G401.6 (cell line): ENCODE results near the gene RBM33.

ENCODE experiments used
- FAIRE-seq: peaks from 2 replicates; lab custom pipeline; 2012; peaks lifted over from hg19 to GRCh38; lab: Jason Lieb, UNC

RBM33 gene

GRCh38 chr7:155773531-155773930 lies 129.1 kb downstream of the RBM33 start:
- FAIRE-seq: no peak

DNA sequence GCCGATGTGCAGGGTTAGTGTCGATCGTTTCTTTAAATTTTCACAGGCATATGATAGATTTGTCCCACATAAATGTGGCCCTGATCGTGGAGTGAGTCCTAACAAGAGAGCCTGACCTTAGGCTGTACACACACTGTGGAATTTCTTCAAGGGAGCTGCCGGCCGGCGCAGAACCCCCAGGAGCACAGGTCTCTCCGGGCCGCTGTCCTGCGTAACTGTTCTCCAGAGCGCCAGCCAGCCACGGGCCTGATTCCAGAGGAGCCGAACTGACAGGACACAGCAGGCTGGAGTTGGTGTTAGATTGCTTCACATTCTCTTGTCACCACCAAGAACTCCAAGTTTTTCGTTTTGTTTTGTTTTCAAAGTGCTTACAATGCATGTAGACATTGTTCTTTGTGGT lies 130.5 kb downstream of the RBM33 start:
- no peak for FAIRE-seq

DNA sequence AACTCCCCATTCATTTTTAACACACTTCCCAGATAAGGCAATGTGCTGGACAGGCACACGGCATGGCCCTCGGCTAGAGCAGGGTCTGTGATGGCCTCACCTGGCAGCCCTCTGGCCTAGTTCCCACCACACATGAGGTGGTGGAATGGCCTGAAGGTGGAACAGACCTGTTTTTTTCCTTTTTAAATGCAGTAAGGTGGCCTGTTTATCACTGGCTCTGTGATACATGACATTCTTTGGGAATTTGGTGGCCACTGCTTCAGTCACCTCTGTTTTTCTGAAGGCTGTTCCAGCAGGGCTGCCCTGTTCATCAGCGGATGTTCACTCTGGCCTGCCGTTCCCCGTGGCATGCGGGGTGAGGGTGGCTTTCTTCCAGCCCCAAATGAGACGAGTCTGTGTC lies 131.2 kb downstream of the RBM33 start:
- no peak for FAIRE-seq

- no peak for FAIRE-seq
Observed at GRCh38 chr7:155776606-155777005, 132.1 kb downstream of the RBM33 start.

DNA sequence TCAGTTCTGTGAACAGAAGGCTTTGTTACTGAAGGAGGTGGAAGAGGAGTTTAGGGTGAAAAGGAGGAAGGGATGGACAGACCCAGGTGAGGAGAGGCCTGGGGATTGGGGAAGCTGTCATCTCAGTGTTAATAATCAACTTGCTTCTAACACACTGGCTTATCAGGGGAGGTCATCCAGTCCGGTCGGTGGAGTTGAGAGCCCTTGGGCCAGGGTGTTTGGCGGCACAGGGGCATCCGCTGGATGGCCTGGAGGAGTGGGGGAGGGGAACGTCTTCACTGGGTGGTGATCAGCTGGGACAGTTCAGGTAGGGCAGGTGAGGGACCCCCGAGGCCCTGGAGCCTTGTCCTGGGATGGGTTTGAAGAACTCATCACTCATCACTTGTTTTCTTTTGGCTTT lies 133.9 kb downstream of the RBM33 start:
- FAIRE-seq: no peak

DNA sequence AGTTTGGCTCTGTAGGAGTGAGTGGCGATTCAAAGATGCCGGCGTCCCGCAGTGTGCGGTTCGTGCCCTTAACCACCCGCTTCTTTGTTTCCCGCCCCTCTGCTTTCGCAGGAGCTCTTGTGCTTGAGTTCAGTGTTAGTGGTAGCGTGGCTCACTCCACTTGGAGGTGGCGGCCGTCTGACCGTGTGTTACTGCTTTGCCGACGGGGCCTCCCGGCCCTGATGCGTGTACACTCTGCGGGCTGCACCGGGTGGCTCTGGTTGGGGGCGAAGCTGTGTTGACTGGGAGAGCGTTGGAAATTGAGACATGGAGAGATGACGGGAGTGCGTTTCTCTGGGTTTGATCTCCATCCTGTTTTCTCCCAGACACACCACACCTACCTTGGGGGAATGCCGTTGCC lies 136.4 kb downstream of the RBM33 start:
- FAIRE-seq: no peak

DNA sequence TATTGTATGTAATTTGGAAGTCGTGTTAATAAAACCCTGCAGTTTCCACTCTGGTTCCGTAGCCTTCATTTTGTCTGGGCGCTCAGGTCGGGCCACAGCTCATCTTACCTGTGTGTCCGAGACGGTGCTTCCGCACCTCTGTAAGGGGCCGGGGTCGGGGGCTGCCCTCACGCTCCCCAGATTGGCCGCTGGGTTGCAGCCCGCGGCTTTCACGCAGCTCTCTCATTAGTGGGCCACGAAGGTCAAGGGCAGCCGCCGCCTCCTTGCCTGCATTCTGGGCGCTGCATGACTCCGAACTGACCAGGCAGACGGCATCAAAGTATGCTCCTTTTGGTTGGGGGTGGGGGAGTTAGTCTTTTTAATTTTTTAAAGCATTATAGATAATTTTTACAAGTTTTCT lies 137.0 kb downstream of the RBM33 start:
- no peak for FAIRE-seq

- no peak for FAIRE-seq
Observed at GRCh38 chr7:155782466-155782865, 138.0 kb downstream of the RBM33 start.

DNA sequence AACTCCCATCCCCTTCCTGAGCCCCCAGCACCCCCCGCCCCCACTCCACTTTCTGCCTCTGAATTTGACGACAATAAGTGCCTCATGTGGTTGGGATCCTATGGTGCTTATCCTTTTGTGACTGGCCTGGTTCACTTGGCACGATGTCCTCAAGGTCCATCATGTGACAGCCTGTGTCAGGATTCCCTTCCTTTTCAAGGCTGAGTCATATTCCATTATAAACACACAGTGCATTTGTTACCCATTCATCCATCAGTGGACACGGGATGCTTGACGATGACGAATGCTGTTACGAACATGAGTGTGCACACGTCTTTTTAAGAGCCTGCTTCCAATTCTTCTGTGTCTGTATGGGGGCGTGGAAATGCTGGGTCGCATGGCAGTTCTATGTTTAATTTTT lies 141.1 kb downstream of the RBM33 start:
- no peak for FAIRE-seq

- FAIRE-seq: no peak
Observed at GRCh38 chr7:155786491-155786890, 142.0 kb downstream of the RBM33 start.

DNA sequence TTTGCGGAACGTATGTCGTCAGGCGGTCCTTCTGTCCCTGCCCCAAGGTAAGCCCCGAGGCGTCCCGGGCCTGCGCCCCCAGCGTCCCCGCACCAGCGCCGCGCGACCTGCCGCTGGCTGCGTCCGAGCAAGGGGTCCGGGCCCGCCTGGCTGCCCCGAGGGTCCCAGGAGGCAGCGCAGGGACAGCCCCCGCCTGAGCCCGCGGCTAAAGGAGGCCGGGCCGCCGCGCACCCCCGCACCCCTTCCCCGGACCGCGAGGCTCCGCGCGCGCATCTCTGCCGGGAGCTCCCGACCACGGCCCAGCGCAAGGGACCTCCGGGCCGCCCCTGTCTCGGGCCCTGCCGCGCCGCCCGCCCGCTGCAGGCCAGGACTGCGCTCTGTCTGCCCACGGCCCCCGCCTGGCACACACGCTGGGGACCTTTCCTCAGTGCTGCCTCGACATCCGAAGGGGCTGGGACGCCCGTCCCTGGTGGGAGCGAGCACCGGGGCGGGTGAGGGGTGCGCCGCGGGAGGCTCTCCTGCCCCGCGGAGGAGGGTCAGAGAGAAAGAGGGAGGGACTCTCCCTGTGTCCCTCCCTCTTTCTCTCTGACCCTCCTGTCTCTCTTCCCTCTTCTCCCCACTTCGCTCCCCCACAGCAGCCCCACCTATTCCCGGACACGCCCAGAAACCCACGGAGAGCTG lies 142.8 kb downstream of the RBM33 start:
- FAIRE-seq: no peak

DNA sequence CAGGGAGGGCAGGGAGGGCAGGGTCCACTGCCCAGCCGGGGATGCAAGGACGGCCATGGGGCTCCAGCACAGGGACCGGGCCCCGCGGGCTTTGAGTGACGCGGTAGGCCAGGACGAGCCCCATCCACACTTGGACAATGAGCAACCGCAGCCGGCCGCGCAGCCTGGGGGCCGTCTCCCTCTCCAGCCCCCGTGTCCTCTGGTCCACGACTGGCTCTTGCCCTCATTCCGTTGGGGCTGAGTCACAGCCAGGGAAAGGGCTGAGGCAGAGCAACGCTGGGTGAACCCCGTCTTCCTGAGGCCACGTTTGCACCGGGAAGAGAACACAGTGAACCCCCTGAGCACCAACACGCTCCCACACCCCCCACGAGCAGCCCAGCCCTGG lies 144.1 kb downstream of the RBM33 start:
- FAIRE-seq: no peak

GRCh38 chr7:155789001-155789725 lies 144.7 kb downstream of the RBM33 start:
- no peak for FAIRE-seq

DNA sequence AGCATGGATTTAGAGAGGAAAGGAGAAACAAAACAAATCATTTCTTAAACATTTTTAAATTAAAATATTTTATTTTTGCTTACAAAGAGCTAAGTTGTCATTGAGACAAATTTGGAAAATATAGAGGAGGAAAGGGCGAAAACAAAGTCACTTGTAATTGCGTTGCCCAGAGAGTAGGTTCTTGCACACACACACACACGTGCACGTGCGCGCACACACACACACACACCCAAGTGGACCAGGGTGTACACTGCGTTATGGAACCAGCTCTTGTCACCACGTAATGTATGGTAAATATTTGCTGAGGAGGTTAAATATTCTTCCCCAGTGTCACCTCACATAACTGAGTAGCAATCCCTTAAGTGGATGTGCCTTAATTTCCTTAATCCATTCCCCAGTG lies 146.2 kb downstream of the RBM33 start:
- no peak for FAIRE-seq

- FAIRE-seq: no peak
Observed at GRCh38 chr7:155791214-155791737, 146.8 kb downstream of the RBM33 start.

DNA sequence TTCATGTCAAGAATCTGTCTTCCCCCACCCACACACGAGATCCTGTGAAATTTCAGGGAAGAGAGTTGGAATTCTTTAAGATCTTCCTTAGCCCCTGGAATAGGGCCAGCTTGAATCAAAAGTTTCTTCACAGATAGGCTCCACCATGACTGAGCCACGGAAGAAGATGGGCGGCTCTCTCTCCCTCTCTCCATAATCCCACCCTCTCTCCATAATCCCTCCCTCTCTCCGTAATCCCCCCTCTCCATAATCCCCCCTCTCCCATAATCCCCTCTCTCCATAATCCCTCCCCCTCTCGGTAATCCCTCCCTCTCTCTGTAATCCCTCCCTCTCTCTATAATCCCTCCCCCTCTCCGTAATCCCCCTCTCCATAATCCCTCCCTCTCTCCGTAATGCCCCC lies 147.4 kb downstream of the RBM33 start:
- FAIRE-seq: no peak

DNA sequence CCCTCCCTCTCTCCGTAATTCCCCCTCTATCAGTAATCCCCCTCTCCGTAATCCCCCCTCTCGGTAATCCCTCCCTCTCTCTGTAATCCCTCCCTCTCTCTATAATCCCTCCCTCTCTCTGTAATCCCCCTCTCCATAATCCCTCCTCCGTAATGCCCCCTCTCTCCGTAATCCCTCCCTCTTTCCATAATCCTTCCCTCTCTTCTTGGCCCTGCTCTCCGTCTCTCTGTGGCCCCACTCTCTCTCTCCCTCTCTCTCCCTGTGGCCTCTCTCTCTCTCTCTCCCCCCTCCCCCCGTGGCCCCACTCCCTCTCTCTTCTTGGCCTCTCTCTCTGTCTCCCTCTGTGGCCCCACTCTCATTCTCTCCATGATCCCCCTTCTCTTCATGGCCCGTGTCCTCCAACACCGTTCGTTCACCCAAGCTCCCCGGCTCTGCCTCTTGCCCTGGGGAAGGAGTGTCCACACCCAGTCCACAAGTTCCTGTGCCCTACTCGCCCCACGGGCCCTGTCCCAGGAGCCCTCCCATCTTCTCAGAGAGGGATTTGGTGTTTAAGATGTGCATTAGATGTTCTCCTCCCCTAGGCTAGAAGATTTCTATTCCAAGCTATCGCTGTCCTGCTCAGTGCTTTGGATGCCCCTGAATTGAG lies 148.0 kb downstream of the RBM33 start:
- no peak for FAIRE-seq

- no peak for FAIRE-seq
Observed at GRCh38 chr7:155792999-155793560, 148.6 kb downstream of the RBM33 start.

DNA sequence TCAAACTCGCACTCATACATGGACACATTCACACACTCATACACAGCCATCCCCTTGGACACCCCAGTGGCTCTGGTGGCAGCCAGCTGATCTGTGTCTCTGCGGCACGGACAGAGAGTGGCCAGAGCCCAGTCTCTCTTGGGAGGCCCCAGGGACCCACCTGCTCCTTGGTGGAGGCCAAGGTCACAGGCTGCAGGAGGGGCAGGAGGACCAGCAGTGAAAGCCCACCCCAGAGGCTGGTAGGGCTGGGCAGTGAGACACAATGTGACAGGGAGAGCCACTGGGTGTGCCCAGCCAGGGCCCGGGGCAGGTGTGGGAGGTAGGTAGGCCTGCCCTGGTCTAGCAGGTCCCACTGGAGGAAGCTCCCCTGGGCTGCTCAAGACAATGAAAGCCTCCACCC lies 149.3 kb downstream of the RBM33 start:
- no peak for FAIRE-seq

- no peak for FAIRE-seq
Observed at GRCh38 chr7:155794196-155794595, 149.7 kb downstream of the RBM33 start.

DNA sequence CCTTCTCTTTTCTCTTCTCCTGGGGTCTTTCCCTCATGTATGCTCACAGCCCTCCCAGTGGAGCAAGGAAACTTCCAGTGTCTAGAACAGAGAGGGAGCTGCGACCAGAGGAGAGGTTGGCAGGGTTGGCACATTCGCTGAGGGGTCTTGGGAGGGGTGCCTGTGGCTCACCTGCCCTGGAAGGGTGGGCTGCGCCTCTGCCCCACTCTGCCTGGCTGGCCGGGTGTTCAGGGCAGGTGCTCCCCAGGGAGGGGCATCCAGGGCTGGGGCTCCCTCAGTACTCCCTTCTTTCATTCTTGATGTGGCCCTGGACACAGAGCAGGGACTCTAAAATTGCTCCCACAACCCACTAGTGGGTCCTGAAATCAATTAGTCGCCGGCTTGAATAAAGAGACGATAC lies 150.9 kb downstream of the RBM33 start:
- FAIRE-seq: no peak

- FAIRE-seq: no peak
Observed at GRCh38 chr7:155795951-155796350, 151.5 kb downstream of the RBM33 start.
